HL-60/S4 (cell line): ENCODE data around the gene EME2.

ENCODE experiments used
- in situ Hi-C: fragments of 300-500 bp; cut with MboI; formaldehyde crosslinking; loops from 2 replicates; pipeline ENCODE4 v1.14.3; 2022; ENCODE audit warnings: low sequenced_read_pairs

Gene EME2

GRCh38 chr16:1745181-1745899, 27.3 kb upstream of the EME2 start:
- in situ Hi-C loops, result no loop called here

- in situ Hi-C loops, result no loop called here
Measured at GRCh38 chr16:1745900-1746692, 26.5 kb upstream of the EME2 start.

- in situ Hi-C loops, result no loop called here
Measured at GRCh38 chr16:1746693-1747195, 25.9 kb upstream of the EME2 start.

- in situ Hi-C loops, result no loop called here
Measured at GRCh38 chr16:1747934-1748333, 24.7 kb upstream of the EME2 start.

GRCh38 chr16:1749152-1750117, 23.2 kb upstream of the EME2 start:
- in situ Hi-C loops, result no loop called here

GRCh38 chr16:1751946-1752345, 20.7 kb upstream of the EME2 start:
- in situ Hi-C loops, result no loop called here

- in situ Hi-C loops, result no loop called here
Measured at GRCh38 chr16:1752853-1753252, 19.8 kb upstream of the EME2 start.

GRCh38 chr16:1754204-1754603, 18.4 kb upstream of the EME2 start:
- in situ Hi-C loops, result no loop called here

- in situ Hi-C loops, result no loop called here
Measured at GRCh38 chr16:1757714-1758461, 14.7 kb upstream of the EME2 start.

GRCh38 chr16:1758923-1759322, 13.7 kb upstream of the EME2 start:
- in situ Hi-C loops, result no loop called here

GRCh38 chr16:1759511-1759910, 13.1 kb upstream of the EME2 start:
- in situ Hi-C loops, result no loop called here

GRCh38 chr16:1760911-1761310, 11.7 kb upstream of the EME2 start:
- in situ Hi-C loops, result no loop called here

- in situ Hi-C loops, result no loop called here
Measured at GRCh38 chr16:1761751-1762150, 10.9 kb upstream of the EME2 start.

- in situ Hi-C loops, result no loop called here
Measured at GRCh38 chr16:1762196-1762878, 10.3 kb upstream of the EME2 start.

GRCh38 chr16:1762879-1763520, 9.6 kb upstream of the EME2 start:
- in situ Hi-C loops, result no loop called here

- in situ Hi-C loops, result no loop called here
Measured at GRCh38 chr16:1763521-1764511, 8.8 kb upstream of the EME2 start.

GRCh38 chr16:1764971-1765370, 7.6 kb upstream of the EME2 start:
- in situ Hi-C loops, result no loop called here

GRCh38 chr16:1765826-1766225, 6.8 kb upstream of the EME2 start:
- in situ Hi-C loops, result no loop called here
